Lung (tissue), 12 donors: ENCODE results near the gene BAHCC1. TPM values are rescaled to one million over a fixed set of nuclear protein-coding genes. Genes with fewer than 3 reads are reported as not detected.

ENCODE experiments used
- ATAC-seq: fragments of 200-7000 bp; cut with Tn5 transposase; one replicate; pipeline ENCODE4 v1.9.1; 2020; ENCODE audit warnings: moderate number of reproducible peaks; ENCODE audit not compliant: insufficient read depth, low FRiP score
- DNase-seq, 3 donors: peaks; one replicate each; pipeline ENCODE4 v3.0.0-alpha.2; 2013 to 2017
- H3K27ac ChIP-seq, 2 donors: one replicate each; pipeline ENCODE4 v1.5.1; 2013; ENCODE audit warnings: mild to moderate bottlenecking in 2 of 2, moderate library complexity in 2 of 2, control low read depth in 1 of 2, inconsistent platforms in 1 of 2, low read depth in 1 of 2, low read length in 1 of 2
- H3K27me3 ChIP-seq, 3 donors: one replicate each; pipeline ENCODE4 v1.5.1; 2013; ENCODE audit warnings: low read length in 2 of 3; ENCODE audit not compliant: control insufficient read depth in 3 of 3, insufficient read depth in 3 of 3
- H3K36me3 ChIP-seq, 4 donors: one replicate each; pipeline ENCODE4 v1.5.1; 2013; ENCODE audit warnings: low read length in 4 of 4, mild to moderate bottlenecking in 1 of 4, moderate library complexity in 1 of 4; ENCODE audit not compliant: control insufficient read depth in 4 of 4, insufficient read depth in 4 of 4
- H3K4me1 ChIP-seq, 5 donors: one replicate each; pipeline ENCODE4 v1.5.1; 2013; ENCODE audit warnings: low read length in 5 of 5, mild to moderate bottlenecking in 2 of 5, moderate library complexity in 1 of 5; ENCODE audit not compliant: control insufficient read depth in 5 of 5, insufficient read depth in 5 of 5
- H3K4me3 ChIP-seq: one replicate; pipeline ENCODE4 v1.5.1; 2013; ENCODE audit warnings: mild to moderate bottlenecking, control low read depth, moderate library complexity
- H3K9ac ChIP-seq, 2 donors: one replicate each; pipeline ENCODE4 v1.5.1; 2013; ENCODE audit warnings: low read length in 2 of 2, control low read depth in 1 of 2; ENCODE audit not compliant: insufficient read depth in 1 of 2
- H3K9me3 ChIP-seq, 4 donors: one replicate each; pipeline ENCODE4 v1.5.1; 2013; ENCODE audit warnings: low read length in 3 of 4, mild to moderate bottlenecking in 1 of 4, moderate library complexity in 1 of 4; ENCODE audit not compliant: control insufficient read depth in 4 of 4, insufficient read depth in 3 of 4
- WGBS, 2 donors: extraction: QIAGEN DNeasy Blood & Tissue Kit; methylation state at CpG; one replicate each; pipeline ENCODE4 v1.1.7; 2013; 5-methylcytosine and 5-hydroxymethylcytosine counted together
- polyA plus RNA-seq, 2 donors: library from polyadenylated mRNA; stranded (reverse); fragments of 200-250 nt; gene quantifications; one replicate each; pipeline ENCODE4 v1.2.1, GENCODE V29; 2013
- total RNA-seq, 2 donors: library from RNA; depleted of rRNA in 1 of 2; stranded (reverse); fragments of >200 nt in 1 of 2; gene quantifications; one replicate each; pipeline ENCODE4 v1.2.1, GENCODE V29; 2014 to 2021
- TF ChIP-seq, protein P1 (sequence below): IDR thresholded peaks from 2 replicates; pipeline ENCODE4 v1.5.1; 2012; ENCODE audit warnings: mild to moderate bottlenecking; ENCODE audit errors: control extremely low read depth, extremely low read depth
- donor health status: control.
- donor health status: control.
- donor health status: Bipolar disorder and iron deficiency.
- donor health status: healthy.
- donor health status: DM: yes; HTN: yes; CAD: no.

BAHCC1 gene
- total and polyA plus RNA-seq, 4 donors, result 7.6 to 24.9 (median 17.5) TPM

GRCh38 chr17:81398176-81398831 is 3.0 kb downstream of the BAHCC1 start:
- Histone ChIP-seq H3K4me1 (peaks cover 9 to 53% (median 18%) of the 10 kb centered on the region in 5 donors), H3K27me3 (no peaks in the 10 kb centered on the region), H3K9ac (peak overlapping the region; percentile 26 to 27), H3K27ac (peak overlapping the region; percentile 81 to 87), H3K4me3 (peak overlapping the region; percentile 35), H3K9me3 (no peaks in the 10 kb centered on the region), H3K36me3 (no peaks in the 10 kb centered on the region)
- 7 to 12% methylated on average over 47 to 48 of the region's 48 CpGs for WGBS, 2 donors
- TF ChIP-seq, protein P1, sequence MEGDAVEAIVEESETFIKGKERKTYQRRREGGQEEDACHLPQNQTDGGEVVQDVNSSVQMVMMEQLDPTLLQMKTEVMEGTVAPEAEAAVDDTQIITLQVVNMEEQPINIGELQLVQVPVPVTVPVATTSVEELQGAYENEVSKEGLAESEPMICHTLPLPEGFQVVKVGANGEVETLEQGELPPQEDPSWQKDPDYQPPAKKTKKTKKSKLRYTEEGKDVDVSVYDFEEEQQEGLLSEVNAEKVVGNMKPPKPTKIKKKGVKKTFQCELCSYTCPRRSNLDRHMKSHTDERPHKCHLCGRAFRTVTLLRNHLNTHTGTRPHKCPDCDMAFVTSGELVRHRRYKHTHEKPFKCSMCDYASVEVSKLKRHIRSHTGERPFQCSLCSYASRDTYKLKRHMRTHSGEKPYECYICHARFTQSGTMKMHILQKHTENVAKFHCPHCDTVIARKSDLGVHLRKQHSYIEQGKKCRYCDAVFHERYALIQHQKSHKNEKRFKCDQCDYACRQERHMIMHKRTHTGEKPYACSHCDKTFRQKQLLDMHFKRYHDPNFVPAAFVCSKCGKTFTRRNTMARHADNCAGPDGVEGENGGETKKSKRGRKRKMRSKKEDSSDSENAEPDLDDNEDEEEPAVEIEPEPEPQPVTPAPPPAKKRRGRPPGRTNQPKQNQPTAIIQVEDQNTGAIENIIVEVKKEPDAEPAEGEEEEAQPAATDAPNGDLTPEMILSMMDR, result no peak
- DNase-seq (peak; percentile 64 to 84 (median 66)), ATAC-seq (no peak)

GRCh38 chr17:81398832-81399411 is 3.7 kb downstream of the BAHCC1 start:
- 1% methylated on average over 26 to 46 of the region's 46 CpGs for WGBS, 2 donors
- Histone ChIP-seq H3K36me3 (no peaks in the 10 kb centered on the region), H3K4me1 (peaks cover 9 to 60% (median 18%) of the 10 kb centered on the region in 5 donors), H3K9ac (peak overlapping the region; percentile 25 to 27), H3K4me3 (peak overlapping the region; percentile 35), H3K9me3 (no peaks in the 10 kb centered on the region), H3K27ac (peak overlapping the region; percentile 81 to 87), H3K27me3 (no peaks in the 10 kb centered on the region)
- TF ChIP-seq, protein P1, result no peak
- no peak for ATAC-seq
- peak in 2 of 3 donors; percentile 42 to 55 for DNase-seq

GRCh38 chr17:81399481-81400153 is 4.4 kb downstream of the BAHCC1 start:
- no peak for ATAC-seq
- Histone ChIP-seq H3K4me1 (peaks cover 9 to 60% (median 17%) of the 10 kb centered on the region in 5 donors), H3K9me3 (no peaks in the 10 kb centered on the region), H3K36me3 (no peaks in the 10 kb centered on the region), H3K9ac (peak overlapping the region in 1 of 2 donors; percentile 49), H3K27me3 (no peaks in the 10 kb centered on the region), H3K27ac (peak overlapping the region; percentile 81 to 98), H3K4me3 (peak overlapping the region; percentile 72)
- 0 to 1% methylated on average over 44 to 95 of the region's 95 CpGs for WGBS, 2 donors
- TF ChIP-seq, protein P1, result no peak
- DNase-seq, result peak in 2 of 3 donors; percentile 34 to 48
